Stimulated activated CD4-positive, alpha-beta T cell treated with anti-CD3 and anti-CD28 coated beads, Interleukin-15, amount 100 ng/mL, for 48 hours (primary cell): ENCODE data around the gene TMEM72.

Source experiments
- DNase-seq, 2 donors: peaks; one replicate each; pipeline ENCODE4 v3.0.0-alpha.2; 2020; ENCODE audit warnings: low read depth in 2 of 2

The TMEM72 gene

DNA sequence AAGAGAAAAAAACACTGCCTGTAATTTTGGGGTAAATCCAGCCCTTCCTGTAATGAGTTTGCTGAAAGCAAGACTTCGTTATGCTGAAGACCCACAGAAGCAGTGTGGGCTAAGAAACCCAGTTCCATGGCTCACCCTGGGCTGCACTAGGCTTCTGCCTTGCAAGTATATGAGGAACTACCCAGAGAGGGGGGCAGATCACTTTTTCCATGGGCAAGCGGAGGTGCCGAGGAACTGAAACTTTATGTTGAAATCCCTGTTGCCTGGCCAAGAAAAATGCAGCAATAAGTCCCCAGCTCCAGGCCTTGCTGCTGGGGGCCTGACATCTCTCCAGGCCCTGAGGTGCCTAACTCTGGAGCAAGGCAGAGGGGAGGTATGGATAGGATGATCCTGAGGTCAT lies 57.0 kb downstream of the TMEM72 start:
- DNase-seq, result no peak

DNA sequence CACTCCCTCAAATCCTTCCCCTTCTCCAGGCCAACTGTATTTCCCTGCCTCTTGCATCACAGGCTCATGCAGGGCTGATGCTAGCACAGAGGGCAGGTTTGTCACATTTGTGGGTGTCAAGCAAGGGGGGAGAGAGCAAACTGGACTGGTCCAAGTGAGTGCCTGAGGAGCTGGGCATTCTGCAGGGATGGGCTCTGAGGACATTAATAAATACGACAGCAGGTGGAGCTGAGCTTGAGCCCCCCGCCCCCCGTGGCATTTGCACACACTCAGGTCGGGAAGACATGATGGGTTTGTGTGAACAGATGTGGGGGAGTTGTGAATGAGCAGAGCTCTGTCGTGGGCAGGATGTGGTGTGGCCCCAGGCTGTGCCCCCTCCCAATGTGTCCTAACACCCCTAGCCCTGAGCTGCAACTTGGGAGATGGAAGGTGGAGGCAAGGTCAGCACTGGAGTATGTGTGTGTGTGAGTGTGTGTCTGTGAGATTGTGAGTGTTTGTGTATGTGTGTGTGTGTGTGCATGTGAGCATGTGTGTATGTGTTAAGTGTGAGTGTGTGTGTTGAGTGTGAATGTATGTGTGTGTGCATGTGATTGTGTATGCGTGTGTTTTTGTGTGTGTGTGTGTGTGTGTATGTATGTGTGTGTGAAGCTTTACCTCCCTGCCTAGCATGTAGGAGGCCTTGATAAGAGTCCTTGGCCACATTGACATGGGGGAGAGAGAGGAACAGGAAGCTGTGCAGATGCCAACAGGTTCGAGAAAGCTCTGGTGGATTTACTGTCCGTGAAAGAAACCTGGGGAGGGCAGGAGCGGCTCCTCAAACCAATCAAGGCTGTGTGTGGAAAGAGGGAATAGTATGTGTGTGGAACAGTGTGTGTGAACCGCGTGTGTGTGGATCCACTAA lies 57.6 kb downstream of the TMEM72 start:
- no peak for DNase-seq

DNA sequence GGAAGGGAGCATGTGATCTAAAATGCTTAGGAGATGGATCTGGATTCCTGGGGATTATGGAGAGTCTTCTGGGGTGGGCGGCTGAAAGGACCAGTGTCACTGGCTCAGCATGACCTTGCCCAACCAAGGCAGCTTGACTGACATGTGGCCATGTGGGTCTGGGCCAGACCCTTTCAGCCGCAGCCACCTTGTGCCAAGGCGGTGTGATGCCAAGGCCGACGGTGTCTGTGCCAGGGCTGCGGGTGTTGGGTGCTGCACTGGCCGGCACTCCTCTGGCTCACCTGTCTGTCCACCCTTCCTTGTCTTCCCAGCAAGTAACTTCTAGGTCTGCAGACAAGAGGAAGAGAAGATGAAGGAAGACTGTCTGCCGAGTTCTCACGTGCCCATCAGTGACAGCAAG lies 58.7 kb downstream of the TMEM72 start:
- DNase-seq, result no peak

DNA sequence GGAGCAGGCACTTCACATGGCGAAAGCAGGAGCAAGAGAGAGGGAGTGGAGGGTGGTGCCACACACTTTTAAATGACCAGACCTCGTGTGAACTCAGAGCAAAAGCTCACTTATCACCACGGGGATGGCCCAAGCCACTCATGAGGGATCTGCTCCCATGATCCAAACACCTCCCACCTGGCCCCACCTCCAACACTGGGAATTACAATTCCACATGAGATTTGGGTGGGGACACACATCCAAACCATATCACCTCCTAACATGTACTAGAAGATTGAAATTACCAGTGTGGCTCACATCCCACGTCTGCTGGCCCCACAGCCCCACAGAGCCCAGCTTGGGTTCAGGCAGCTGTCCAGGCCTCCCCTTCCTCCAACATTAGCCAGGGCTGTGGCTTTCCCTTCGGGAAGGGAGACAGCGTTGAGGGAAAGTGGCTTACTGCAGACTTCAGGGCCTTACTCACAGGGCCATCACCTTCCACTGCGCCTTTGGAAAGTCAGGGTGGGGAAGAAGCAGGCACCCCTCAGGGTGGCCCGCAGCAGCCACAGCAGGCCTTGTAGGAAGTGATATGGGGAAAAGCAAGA lies 59.8 kb downstream of the TMEM72 start:
- no peak for DNase-seq

DNA sequence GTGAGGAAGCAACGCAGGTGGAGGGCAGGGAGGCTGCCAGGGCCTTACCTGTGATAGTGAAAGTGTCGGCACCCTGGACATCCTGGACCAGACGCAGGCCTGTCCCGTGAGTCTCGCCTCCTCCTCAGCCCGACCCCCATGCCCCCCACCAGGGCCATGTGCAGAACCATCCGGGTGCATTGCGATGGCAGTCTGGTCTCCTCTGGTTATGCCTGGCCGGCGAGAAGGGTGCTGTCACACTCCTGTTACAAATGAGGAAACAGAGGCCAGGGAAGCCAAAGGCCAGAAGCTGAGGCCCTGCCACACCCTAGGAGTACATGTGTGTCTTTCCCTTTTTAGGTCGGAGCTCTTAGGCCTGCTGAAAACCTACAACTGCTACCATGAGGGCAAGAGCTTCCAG lies 60.3 kb downstream of the TMEM72 start:
- no peak for DNase-seq

DNA sequence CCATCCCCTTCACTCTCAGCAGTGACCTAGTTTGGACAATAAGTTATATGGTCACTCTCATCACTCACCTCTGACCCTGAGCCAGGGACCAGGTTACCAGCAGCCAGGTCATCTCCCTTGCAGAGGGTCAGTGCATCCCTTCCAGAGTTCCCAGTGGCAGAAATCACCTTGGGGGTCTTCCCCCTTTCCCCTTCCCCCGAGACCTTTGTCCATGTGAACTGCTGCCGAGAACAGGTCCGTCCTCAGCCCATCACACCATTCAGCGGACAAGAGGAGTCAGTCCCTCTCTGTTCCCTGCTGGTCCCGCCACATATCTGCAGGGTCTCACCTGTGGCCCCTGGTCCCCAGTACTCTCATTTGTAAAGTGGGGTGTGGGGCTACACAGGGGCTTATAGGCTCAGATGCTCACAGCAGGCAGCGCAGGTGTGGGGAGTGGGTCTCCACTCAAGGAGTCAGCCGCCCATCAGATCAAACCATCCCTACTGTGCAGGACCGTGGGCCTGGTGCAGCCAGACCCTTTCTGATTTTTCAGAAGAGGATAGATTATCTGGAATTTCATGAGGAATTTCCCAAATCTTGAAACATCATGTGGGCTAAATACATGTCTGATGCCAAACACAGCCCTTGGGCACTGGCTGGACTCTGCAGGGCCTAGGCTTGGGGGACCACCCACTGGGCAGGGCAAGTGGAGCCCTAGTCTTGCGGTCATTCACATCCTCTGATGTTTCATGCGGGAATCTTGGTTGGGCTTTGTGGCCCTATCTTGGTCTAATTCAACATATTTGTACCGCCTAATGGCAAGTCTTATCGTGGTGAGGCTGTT lies 61.0 kb downstream of the TMEM72 start:
- no peak for DNase-seq

DNA sequence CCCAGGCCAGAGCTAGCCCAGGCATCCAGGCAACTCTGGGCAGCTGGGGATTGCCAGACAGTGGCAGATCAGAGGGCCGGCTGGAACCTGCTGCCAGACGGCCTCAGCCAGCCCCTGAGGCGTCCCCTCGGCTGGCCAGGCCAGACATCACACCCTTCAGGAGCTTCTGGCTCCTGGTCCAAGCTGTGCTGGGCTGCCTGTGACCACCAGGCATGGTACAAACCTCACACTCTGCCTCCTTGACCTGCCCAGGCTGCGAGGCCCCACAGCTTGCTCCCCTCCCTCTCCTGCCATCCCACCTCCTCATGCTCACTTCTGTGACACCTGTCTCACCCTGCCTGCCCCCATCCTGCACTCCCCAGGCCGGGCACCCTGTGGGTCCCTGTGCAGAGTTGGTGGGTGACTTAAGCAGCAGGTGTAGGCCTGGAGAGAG lies 61.8 kb downstream of the TMEM72 start:
- no peak for DNase-seq

DNA sequence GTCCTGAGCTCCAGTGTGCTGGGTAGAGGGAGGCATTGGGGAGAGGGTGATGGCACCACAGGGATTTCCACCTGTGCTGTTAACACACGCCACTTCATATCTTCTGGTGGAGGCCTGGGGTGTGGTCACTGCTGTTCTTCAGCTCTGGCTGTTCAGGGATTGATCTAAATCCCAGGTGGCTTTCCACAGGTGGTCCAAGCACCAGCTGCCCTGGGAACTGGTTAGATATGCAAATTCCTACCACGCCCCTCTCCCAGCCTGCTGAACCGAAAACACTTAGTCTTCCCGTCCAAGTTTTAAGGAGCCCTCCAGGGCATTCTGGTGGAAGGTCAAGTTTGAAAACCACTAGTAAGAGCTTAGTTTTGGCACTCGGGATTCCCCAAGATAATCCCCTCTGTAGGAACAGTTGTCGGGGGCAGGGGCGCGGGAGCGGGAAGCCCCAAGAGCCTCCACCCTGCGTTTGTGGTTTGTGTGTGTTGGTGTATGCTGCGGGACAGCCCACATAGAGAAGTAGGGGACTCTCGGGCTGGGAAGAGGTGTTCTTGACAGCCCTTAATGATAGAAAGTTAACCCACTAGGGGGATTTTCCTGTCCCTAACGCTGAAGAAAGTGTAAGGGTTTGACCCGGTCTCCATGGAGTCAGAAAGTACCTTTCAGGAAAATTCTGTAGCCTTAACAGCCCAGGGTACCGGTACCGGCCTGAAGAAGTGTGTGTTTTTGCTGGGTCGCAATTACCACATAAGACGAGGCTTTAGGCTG lies 62.4 kb downstream of the TMEM72 start:
- no peak for DNase-seq

DNA sequence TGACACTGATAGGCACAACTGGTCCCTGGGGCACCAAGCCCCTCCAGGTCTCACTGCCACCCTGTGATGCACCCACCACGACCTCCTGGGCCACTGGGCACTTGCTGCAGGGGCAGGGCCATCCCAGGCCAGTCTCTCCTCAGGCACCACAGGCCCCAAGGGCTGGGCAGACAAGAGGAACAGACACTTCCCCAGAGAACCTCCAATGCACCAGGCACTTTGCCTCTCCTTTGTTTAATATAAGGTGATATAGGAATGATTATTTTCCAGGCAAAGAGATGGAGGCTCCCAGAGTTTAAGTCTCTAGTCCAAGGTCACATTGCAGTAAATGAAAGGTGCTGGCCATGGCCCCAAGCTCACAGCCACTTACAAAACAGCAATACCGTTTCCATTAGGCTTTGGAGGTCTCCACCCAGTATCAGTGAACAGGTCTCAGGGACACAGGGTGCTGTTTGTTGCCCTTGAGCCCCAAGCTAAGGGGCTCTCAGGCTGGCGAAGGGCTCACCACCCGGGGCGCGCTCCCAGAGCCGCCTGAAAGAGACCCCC lies 63.0 kb downstream of the TMEM72 start:
- DNase-seq, result no peak

DNA sequence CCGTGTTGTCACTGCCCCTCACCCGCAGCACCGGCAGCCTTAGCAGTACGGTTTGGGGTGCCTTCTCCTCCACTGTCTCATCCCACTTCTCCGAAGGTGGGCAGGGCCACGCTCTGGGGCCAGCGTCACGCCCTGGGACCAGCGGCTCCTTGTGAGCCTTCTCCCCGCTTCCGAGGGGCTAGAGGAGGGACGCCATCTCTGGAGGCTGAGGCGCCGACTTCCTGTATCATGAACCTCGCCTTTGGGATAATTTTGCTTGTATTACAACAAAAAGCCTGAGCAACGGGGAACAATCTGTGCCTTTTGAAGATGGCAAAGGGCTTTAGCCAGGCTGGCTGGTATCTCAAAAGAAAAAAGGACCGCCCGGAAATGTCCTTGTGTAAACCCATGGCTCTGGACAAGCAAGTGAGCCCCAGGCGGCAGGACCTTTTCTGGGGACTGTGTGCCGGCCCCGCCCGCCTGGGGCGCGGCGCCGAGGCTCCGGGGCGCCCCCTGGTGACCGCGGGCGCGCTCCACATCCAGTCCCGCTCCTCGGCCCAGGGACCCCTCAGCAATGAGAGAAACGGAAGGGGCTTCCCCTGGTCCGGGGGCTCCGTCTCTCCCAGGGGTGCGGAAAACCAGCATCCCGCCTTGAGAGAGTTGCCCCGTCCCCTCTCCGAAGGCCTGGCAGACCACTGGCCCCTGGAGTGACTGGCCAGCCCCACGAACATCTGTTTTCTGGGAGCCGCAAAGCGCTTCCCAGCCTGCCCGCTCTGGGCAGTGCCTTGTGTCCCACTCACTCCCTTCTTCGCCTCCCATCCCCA lies 63.7 kb downstream of the TMEM72 start:
- peak in 1 of 2 donors; percentile 49 for DNase-seq

DNA sequence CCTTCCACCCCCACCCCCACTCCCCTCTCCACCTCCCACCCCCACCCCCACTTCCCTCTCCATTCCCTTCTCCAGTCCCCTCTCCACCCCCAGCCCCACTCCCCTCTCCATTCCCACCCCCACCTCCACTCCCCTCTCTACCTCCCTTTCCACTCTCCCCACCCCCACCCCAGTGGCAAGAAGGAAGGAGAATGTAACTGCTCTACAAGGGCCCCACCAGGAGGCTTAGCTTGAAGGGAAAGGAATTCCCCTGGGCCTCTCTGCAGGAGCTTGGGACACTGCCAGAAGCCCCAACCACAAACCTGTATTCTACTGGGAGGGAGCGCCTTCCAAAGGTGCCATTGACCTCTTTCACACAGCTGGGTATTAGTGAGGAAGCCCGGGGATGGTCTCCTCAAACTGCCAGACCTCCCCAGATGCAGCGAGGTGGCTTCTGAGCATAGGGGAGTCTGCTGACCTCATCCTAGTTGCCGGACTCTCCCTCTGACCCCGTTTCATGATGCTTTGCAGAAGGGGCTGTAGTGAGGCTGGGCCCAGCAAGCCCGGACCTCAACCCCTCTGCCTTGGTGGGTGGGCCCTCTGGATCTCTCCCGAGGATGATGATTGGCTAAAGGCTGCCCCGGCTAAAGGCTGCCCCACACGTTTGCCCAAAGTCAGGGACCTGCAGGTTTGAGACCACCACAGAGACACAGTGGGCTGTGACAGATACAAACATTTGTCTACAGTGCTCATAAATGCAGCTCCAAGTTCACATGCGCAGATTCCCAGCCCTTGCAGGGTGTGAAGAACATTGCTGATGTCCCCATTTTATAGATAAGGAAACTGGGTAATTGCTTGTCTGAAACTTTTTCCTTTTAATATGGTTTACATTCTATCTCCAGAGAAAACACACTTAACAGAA lies 64.5 kb downstream of the TMEM72 start:
- DNase-seq, result no peak

DNA sequence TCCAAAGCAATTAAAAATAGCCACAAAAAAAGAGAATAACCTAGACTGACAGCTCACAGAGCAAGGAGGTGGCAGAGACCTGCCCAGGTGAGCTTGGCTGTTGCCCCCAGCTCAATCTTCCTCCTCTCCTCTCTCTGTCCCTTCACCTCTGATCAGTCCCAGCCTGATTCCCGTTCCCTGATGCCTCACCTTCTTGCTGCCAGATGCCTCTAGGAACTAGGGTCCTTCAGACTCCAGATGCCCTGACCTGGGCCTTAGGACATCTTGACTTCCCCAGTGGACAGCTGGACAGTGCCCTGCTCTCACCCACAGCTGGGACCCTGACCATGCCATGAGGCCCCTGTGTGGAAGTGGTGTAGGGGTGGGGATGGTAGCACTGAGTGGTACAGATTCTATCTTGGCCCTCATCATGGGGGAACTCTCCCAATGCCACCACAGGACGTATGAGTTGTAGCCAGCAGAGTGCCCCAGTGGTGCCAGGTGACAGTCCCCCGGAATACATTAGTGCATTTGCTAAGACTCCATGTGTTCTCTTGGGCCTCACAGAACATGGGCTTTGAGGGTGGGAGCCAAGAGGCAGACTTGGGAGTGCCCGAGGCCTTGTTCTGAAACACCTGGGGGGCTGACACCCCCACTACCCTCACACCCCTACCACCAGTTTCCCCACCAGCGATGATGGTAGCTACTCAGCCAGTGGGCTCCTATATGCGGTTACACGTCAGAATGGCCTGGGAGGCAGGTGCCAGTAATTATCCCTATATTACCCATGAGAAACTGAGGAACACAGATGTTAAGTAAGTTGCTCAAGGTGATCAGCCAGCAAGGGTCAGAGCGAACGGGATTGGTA lies 65.4 kb downstream of the TMEM72 start:
- DNase-seq, result no peak

DNA sequence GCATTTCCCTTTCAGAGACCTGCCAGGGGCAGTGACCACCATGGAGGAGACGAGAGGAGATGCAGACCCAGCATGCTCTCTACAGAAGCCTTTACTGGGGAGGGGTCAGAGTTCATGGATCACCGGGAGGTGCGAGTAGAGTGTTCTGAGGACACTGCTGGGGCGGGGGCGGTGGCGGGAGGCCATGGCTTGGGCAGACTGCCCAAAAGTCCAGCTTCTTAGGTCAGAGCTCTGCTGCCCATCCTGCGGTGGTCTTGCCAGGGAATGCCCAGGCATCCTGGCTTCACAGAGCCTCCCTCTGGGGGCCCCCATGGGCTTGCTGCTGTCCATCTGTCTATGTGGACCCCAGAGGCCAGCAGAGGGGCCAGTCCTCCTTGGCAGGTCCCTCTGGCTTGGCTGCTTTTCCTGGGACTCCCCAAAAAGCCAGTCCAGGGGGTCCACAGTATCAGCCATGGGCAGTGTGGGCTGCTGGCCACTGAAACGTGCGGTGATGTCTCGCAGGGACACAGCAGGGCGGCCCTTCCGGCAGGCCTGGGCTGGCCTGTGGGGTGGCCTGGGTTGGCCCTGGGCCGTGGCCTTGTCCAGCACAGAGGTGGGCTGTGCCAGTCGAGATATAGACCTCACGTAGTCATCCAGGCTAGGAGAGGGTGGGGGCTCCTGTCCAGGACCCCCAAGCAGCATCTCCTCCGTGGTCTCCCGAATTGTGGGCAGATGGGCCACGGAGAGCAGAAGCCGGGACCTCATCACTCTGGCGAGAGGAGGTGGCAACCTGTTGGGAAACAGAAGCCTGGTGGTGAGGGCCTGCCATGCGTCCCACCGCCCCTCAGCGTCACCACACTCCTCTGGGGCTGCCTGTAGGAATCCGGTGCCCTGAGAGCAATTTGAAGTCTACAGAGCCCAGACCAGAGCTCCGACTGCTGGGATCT lies 66.4 kb downstream of the TMEM72 start:
- no peak for DNase-seq

DNA sequence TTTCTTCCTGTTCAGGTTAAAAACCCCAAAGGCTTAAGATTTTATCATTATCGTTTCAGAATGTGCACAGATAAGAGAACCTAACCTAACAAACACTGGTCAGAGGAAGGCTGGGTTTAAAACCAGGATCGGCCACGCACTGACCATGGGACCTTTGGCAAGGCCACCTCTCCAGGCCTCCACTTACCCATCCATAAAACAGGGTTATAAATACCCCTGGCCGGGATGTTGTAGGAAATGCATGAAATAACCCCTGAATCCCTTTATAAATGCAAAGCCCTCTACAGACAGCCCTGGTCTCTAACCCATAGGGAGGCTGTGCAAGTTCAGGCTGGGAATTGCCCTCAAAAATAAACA lies 67.1 kb downstream of the TMEM72 start:
- DNase-seq, result no peak

DNA sequence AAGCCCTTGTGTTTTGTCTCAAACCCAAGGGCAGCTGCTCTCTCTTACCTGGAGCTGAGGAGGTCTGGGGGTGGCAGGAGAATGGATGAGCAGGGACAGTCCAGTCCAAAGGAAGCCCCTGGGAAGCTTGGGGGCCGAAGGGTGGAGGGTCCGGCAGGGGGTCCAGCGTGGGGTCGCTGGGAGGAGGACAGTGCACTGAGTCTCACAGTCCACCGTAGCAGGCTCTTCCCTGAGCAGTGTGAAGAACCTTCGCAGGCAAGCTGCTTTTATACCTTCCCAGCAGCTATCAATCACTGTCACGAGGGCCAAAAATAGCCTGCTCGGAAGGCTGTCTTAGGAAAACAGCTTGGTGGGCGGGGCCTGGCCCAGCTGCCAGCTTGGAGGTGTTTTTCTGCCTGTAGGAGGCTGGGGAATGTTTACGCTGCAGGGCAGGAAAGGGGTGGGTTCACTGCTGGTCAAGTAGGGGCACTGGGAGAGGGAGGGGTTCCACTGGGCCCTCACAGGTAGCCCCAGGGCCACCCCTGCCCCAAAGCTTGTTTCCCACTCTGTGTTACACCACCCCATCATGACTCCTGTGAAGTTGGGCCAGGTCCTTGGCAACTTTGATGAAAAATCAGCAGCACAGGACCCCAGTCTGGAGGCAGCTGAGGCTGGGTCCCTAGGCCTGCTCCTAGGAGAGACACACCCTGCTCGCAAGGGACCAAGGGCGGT lies 67.6 kb downstream of the TMEM72 start, which contains the start of gene DEPP1:
Gene DEPP1, minus strand, starts transcription at position 240 of the 711 bp plus-strand sequence. CDS start 779 bp downstream, outside the sequence.
- no peak for DNase-seq

DNA sequence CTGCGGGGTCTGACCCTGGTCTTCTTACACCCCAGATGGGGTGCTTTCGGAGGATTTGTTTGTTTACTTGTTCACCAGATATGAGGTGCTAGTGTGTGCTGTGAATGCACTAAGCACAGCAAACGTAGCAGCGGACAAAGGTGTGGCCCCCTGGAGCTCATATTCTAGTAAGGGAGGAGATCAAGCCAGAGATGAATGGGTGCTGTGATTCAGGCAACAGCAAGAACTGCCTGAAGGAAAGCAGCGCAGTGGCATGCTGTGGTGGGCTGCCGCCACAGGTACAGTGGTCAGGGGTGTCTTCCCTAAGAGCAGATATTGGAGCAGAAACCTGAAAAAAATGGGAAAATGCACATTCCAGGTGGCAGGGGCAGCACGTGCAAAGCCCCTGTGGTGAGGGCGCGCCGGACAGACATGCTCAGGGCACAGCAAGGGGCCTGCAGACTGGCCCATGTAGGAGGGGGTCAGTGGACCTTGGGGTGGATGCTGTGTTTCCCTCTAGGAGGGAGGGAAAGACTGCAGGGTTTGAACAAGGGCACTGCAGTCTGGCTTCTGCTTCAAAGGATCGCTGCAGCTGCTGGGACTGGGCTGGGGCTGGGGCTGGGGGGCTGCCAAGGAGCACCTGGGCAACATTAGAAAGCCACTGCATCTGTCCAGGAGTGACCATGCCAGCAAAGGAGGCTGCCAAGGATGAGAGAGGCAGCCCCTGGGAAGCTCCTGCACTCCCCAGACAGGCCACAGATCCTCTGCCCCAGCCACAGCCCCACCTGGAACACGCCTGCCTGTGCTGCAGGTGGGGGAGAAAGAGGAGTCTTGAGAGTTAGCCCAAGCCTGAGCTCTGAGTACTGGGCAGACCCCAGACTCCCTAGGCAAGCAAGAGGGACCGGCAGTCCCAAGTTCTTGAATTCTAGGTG lies 68.4 kb downstream of the TMEM72 start:
- DNase-seq, result no peak
